Keratinocyte (primary cell): ENCODE measurements around the gene PRKN. TPM values are rescaled to one million over a fixed set of nuclear protein-coding genes. Genes with fewer than 3 reads are reported as not detected.

Source experiments
- DNase-seq: peaks from one replicate; pipeline ENCODE4 v3.0.0-alpha.2; 2011; ENCODE audit warnings: low read depth, missing footprints, low spot score
- FAIRE-seq: peaks from 2 replicates; lab custom pipeline; 2011; peaks lifted over from hg19 to GRCh38; lab: Jason Lieb, UNC
- H2AFZ ChIP-seq: 2 replicates; pipeline ENCODE4 v1.6.0; 2012; ENCODE audit warnings: low read length, control low read depth, inconsistent platforms; ENCODE audit not compliant: control insufficient read depth
- H3K27ac ChIP-seq: 2 replicates; pipeline ENCODE4 v1.5.1; 2011; ENCODE audit warnings: low read length; ENCODE audit not compliant: control insufficient read depth, insufficient read depth
- H3K27me3 ChIP-seq: 3 replicates; pipeline ENCODE4 v1.6.0; 2011; ENCODE audit warnings: low read length; ENCODE audit not compliant: control insufficient read depth, insufficient read depth; ENCODE audit errors: extremely low read depth
- H3K36me3 ChIP-seq, 2 experiments: 2 replicates in 1 of 2; 3 replicates in 1 of 2; pipeline ENCODE4 v1.5.1; 2011; ENCODE audit warnings: low read length in 2 of 2, mild to moderate bottlenecking in 1 of 2; ENCODE audit not compliant: control insufficient read depth in 2 of 2, insufficient read depth in 2 of 2; ENCODE audit errors: extremely low read depth in 1 of 2
- H3K4me1 ChIP-seq: 3 replicates; pipeline ENCODE4 v1.5.1; 2011; ENCODE audit warnings: low read length; ENCODE audit not compliant: control insufficient read depth, insufficient read depth; ENCODE audit errors: extremely low read depth
- H3K4me2 ChIP-seq: 3 replicates; pipeline ENCODE4 v1.6.0; 2011; ENCODE audit warnings: low read depth, low read length; ENCODE audit not compliant: control insufficient read depth, insufficient read depth; ENCODE audit errors: extremely low read depth
- H3K4me3 ChIP-seq, 3 experiments: fragments of 200-600 bp in 1 of 3; sonication (generic) in 1 of 3; 2 replicates in 2 of 3; 3 replicates in 1 of 3; pipeline ENCODE4 v1.5.1; 2011 to 2016; ENCODE audit warnings: low read length in 3 of 3, mild to moderate bottlenecking in 3 of 3, control low read depth in 2 of 3, inconsistent platforms in 1 of 3, low read depth in 1 of 3, mixed read lengths in 1 of 3, mixed run types in 1 of 3, moderate library complexity in 1 of 3; ENCODE audit not compliant: control insufficient read depth in 2 of 3, insufficient read depth in 2 of 3; ENCODE audit errors: extremely low read depth in 1 of 3
- H3K79me2 ChIP-seq: 2 replicates; pipeline ENCODE4 v1.6.0; 2012; ENCODE audit warnings: low read length; ENCODE audit not compliant: control insufficient read depth, insufficient read depth
- H3K9ac ChIP-seq: 3 replicates; pipeline ENCODE4 v1.6.0; 2011; ENCODE audit warnings: low read length; ENCODE audit not compliant: control insufficient read depth, insufficient read depth; ENCODE audit errors: extremely low read depth
- H3K9me1 ChIP-seq: 3 replicates; pipeline ENCODE4 v1.6.0; 2011; ENCODE audit warnings: low read length; ENCODE audit not compliant: control insufficient read depth, insufficient read depth; ENCODE audit errors: extremely low read depth
- H3K9me3 ChIP-seq: 2 replicates; pipeline ENCODE4 v1.5.1; 2012; ENCODE audit warnings: low read depth, low read length; ENCODE audit not compliant: control insufficient read depth
- H4K20me1 ChIP-seq: 3 replicates; pipeline ENCODE4 v1.6.0; 2011; ENCODE audit warnings: low read length; ENCODE audit not compliant: control insufficient read depth, insufficient read depth; ENCODE audit errors: extremely low read depth
- CTCF ChIP-seq, 3 experiments: IDR thresholded peaks in 1 of 3; conservative IDR thresholded peaks in 1 of 3; optimal IDR thresholded peaks in 1 of 3; 2 replicates in 2 of 3; 3 replicates in 1 of 3; pipeline versions ENCODE3 to v1.5.1; 2011; ENCODE audit warnings: low read length in 3 of 3, mild to moderate bottlenecking in 3 of 3, moderate library complexity in 2 of 3, control low read depth in 1 of 3, inconsistent platforms in 1 of 3; ENCODE audit not compliant: insufficient read depth in 2 of 3; ENCODE audit errors: extremely low read depth in 1 of 3
- EZH2 ChIP-seq: IDR thresholded peaks from one replicate; pipeline ENCODE4 v1.6.1; 2012; ENCODE audit warnings: inconsistent platforms, mild to moderate bottlenecking, low read length, moderate library complexity
- dilution Hi-C: fragments of 300-500 bp; cut with MboI; formaldehyde crosslinking; loops from one replicate; pipeline ENCODE4 v1.7.0; 2020; ENCODE audit warnings: low sequenced_read_pairs; ENCODE audit not compliant: extremely low pct_ligation_motif_present
- polyA plus RNA-seq, 5 experiments: library from polyadenylated mRNA; depleted of rRNA in 3 of 5; stranded (reverse) in 3 of 5; stranded (forward) in 1 of 5; unstranded in 1 of 5; fragments of >200 nt; gene quantifications; 1 replicate in 1 of 5; 2 replicates in 3 of 5; 3 replicates in 1 of 5; pipeline versions ENCODE4 v1.2.1 to v1.2.3, GENCODE V29; 2011 to 2012; ENCODE audit warnings: missing spikeins in 2 of 5, low read depth in 1 of 5, low replicate concordance in 1 of 5

PRKN gene
- polyA plus RNA-seq, 1 donor (not counting 4 experiments of a cell fraction or from before 2014, with no cell fraction given) = 0.67 TPM

DNA sequence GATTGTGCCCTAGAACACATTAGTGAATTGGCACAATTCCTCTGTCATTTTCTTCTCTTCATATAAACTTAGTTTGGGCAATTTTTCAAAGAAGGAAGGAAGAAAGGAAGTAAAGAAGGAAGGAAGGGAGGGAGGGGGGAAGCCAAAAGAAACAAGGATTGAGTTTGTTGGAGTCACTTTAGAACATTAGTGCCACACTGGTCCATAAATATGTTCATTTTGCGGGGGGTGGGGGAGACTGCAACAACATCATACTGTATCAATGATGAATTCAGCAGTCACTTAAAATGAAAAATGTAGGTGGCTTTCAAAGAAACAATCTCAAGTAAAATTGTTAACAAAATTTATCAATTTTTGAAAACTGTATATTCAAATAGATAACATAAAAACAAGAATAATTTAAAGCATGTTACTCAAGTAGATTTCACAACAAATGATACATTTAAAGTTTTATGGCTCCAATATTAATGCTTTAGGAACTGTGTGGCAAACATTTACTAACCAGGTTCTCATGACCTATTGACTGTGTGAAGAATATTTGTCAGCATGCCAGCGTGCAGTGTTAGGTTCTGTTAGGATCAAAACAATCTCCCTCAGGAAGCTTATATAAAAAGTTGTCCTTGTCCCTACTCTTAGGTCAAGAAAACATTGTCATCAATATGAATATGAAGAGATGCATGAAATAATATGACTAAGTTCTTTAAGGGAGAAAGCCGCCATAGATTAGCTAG is 1245.6 kb downstream of the PRKN start:
- no peaks in the 10 kb centered on the region for H4K20me1 ChIP-seq
- TF ChIP-seq EZH2 (no peak), CTCF (optimal IDR thresholded peaks at IDR 0.05 in 1 of 3, IDR thresholded peaks at IDR 0.05 in 1 of 3, conservative IDR thresholded peaks at IDR 0.05 in 1 of 3; ENCODE audit: extremely low read depth in 1 of 3, insufficient read depth in 2 of 3, low read length in 3 of 3) (no peak)
- FAIRE-seq (no peak), DNase-seq (no peak)
- H3K27ac ChIP-seq = no peak overlapping the region
- no peaks in the 10 kb centered on the region for H3K79me2 ChIP-seq
- H3K4me2 ChIP-seq = no peak overlapping the region
- no peaks in the 10 kb centered on the region for H3K9me1 ChIP-seq
- H3K9me3 ChIP-seq = no peaks in the 10 kb centered on the region
- H3K9ac ChIP-seq = no peak overlapping the region
- no peak overlapping the region for H2AFZ ChIP-seq
- H3K27me3 ChIP-seq = no peaks in the 10 kb centered on the region
- no peaks in the 10 kb centered on the region for H3K36me3 ChIP-seq
- H3K4me1 ChIP-seq = peaks cover 10% of the 10 kb centered on the region
- no peak overlapping the region for H3K4me3 ChIP-seq
- dilution Hi-C loops = no loop called here

DNA sequence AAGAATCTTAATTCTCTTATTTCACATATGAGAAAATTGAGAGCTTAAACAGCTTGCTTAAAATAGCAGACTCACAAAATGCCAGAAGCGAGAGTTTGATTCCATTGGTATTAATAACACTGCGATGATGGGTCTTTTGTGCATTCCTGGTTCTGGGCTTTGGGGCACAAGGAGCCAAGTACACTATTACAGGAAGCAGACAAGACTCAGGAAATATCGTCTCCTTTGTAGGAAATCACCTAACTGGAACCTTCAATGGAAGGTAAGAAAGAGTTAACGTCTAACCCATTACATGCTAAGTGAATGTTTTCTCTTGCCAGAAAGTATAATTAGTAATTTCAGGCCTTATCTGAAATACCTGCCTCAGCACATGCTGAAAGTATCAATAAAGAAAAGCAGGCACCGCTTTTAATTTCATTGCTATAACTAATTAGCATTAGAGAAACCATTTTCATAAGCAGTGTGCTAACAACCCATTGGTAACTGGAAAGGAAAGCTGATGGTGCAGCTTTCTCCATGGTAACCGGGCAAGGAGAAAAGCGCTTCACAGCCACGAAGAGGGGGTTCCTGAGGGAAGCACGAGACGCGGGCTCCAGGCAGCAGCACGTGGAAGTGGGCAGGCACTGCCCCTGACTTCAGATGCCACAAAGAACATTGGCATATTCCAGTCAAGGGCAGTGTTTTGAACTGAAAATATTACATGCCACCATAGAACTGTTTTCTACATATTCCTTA is 1247.0 kb downstream of the PRKN start:
- no peaks in the 10 kb centered on the region for H3K27me3 ChIP-seq
- H3K4me1 ChIP-seq = no peaks in the 10 kb centered on the region
- H4K20me1 ChIP-seq = no peaks in the 10 kb centered on the region
- no peaks in the 10 kb centered on the region for H3K9me1 ChIP-seq
- DNase-seq (no peak), FAIRE-seq (no peak)
- H3K79me2 ChIP-seq = no peaks in the 10 kb centered on the region
- TF ChIP-seq CTCF (optimal IDR thresholded peaks at IDR 0.05 in 1 of 3, IDR thresholded peaks at IDR 0.05 in 1 of 3, conservative IDR thresholded peaks at IDR 0.05 in 1 of 3; ENCODE audit: extremely low read depth in 1 of 3, insufficient read depth in 2 of 3, low read length in 3 of 3) = no peak
- no peak for TF ChIP-seq EZH2
- H3K36me3 ChIP-seq = no peaks in the 10 kb centered on the region
- H3K9me3 ChIP-seq = no peaks in the 10 kb centered on the region
- H3K4me3 ChIP-seq = no peak overlapping the region
- no peak overlapping the region for H3K27ac ChIP-seq
- no peak overlapping the region for H2AFZ ChIP-seq
- dilution Hi-C loops = no loop called here
- H3K9ac ChIP-seq = no peak overlapping the region
- H3K4me2 ChIP-seq = no peak overlapping the region
